ENCODE measurements around the gene ATXN1. TPM values are rescaled to one million over a fixed set of nuclear protein-coding genes. Genes with fewer than 3 reads are reported as not detected.

ATXN1 gene
- total and polyA plus RNA-seq, 2 experiments from 2014 or later = 14.2 to 20.1 TPM

DNA sequence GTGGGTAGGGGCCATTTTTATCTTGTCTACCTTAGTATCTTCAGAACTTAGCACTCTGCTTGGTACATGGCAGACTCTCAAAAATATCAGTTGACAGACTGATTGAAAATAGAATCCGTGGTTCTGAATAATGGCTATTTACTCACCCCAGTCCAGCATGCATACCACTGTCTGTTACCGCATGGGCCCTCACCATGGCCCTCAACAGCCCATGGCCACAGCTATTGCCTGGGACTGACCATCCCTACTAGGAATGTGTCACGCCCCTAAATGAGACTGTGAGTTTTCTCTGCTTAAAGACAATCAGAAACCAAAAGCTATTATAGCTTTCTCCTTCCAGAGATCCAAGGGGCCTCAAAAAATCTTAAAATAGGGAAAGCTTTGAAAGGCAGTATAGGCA lies 207.7 kb downstream of the ATXN1 start:
- no peak overlapping the region for H2AFZ ChIP-seq

DNA sequence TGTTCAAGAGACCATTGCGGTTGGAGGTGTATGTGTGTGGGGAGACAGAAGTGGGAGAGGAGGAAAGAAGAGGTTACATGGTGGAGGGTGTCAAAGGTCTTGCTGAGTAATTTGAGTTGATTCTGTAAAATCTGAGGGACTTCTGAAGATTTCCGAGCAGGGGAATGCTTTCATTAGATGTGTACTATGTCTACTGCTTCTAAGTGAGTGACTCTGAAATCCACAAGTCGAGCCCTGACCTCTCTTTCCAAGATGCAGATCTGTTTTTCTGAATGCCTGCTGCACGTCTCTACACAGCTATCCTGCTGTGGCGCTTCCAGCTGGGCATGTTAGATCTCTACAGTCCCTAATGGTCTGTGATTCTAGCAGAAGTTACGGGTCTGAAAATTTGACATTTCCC lies 209.8 kb downstream of the ATXN1 start:
- H3K79me2 ChIP-seq (ENCODE audit: insufficient read depth) = peaks cover 10% of the 10 kb centered on the region; the same call in 1 of the 2 replicates
- H2AFZ ChIP-seq = no peak overlapping the region
- no peak overlapping the region for H3K4me2 ChIP-seq (ENCODE audit: unreplicated experiment)
- H3K27me3 ChIP-seq (replicated peaks; ENCODE audit: insufficient read depth) = no peaks in the 10 kb centered on the region
- H3K9ac ChIP-seq = no peak overlapping the region
- TF ChIP-seq EZH2 (IDR thresholded peaks at IDR 0.05; ENCODE audit: insufficient read depth, poor library complexity, severe bottlenecking) (no peak), EZH2phosphoT487 (IDR thresholded peaks at IDR 0.05; ENCODE audit: insufficient read depth, low read depth) (no peak)
- DNase-seq = no peak
- H3K4me1 ChIP-seq (ENCODE audit: insufficient read depth) = peaks cover 6% of the 10 kb centered on the region; the same call in 1 of the 2 replicates
- H3K9me2 ChIP-seq (ENCODE audit: insufficient read depth) = no peaks in the 10 kb centered on the region
- H3F3A ChIP-seq (ENCODE audit: insufficient read depth) = no peaks in the 10 kb centered on the region
- no peaks in the 10 kb centered on the region for H4K20me1 ChIP-seq (ENCODE audit: insufficient read depth)
- 93 to 98% methylated on average over 6 of the region's 6 CpGs for WGBS, 2 experiments (ENCODE audit: low coverage in 1 of 2, low lambda C conversion rate in 2 of 2, missing lambda C conversion rate in 2 of 2)
- no peaks in the 10 kb centered on the region for H3K36me3 ChIP-seq (ENCODE audit: low read depth)
- no peak overlapping the region for H3K4me3 ChIP-seq
- in situ Hi-C loops (cut with MboI) = no loop called here
- no peak overlapping the region for H3K27ac ChIP-seq
- H3K9me3 ChIP-seq (ENCODE audit: low read depth) = no peaks in the 10 kb centered on the region

More for the DNA sequence above, 207.7 kb downstream of the ATXN1 start:
- no peak overlapping the region for H3K9ac ChIP-seq
- no peak overlapping the region for H3K27ac ChIP-seq
- no peaks in the 10 kb centered on the region for H3K9me2 ChIP-seq (ENCODE audit: insufficient read depth)
- H3F3A ChIP-seq (ENCODE audit: insufficient read depth) = no peaks in the 10 kb centered on the region
- H3K9me3 ChIP-seq (ENCODE audit: low read depth) = no peaks in the 10 kb centered on the region
- in situ Hi-C loops (cut with MboI) = no loop called here
- no peaks in the 10 kb centered on the region for H3K4me1 ChIP-seq (ENCODE audit: insufficient read depth)
- H3K4me3 ChIP-seq = no peak overlapping the region
- DNase-seq = no peak
- H3K4me2 ChIP-seq (ENCODE audit: unreplicated experiment) = no peak overlapping the region
- TF ChIP-seq EZH2phosphoT487 (IDR thresholded peaks at IDR 0.05; ENCODE audit: insufficient read depth, low read depth) (no peak), EZH2 (IDR thresholded peaks at IDR 0.05; ENCODE audit: insufficient read depth, poor library complexity, severe bottlenecking) (no peak)
- H4K20me1 ChIP-seq (ENCODE audit: insufficient read depth) = no peaks in the 10 kb centered on the region
- H3K36me3 ChIP-seq (ENCODE audit: low read depth) = no peaks in the 10 kb centered on the region
- H3K79me2 ChIP-seq (ENCODE audit: insufficient read depth) = peaks cover 15% of the 10 kb centered on the region
- 95% methylated on average over 3 of the region's 3 CpGs for WGBS, 2 experiments (ENCODE audit: low coverage in 1 of 2, low lambda C conversion rate in 2 of 2, missing lambda C conversion rate in 2 of 2)
- H3K27me3 ChIP-seq (replicated peaks; ENCODE audit: insufficient read depth) = no peaks in the 10 kb centered on the region

DNA sequence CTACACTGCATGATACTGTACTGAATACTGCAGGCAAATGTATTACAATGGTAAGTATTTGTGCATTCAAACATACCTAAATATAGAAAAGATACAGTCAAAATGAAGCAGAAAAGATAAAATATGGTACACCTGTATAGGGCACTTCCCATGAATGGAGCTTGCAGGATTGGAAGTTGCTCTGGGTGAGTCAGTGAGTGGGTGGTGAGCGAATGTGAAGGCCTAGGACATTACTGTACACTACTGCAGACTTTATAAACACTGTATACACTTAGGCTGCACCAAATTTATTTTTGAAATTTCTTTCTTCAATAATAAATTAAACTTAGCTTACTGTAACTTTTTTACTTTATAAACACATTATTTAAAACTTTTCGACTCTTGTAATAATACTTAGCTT lies 213.1 kb downstream of the ATXN1 start:
- Histone ChIP-seq H3K36me3 (ENCODE audit: low read depth) (no peaks in the 10 kb centered on the region), H2AFZ (no peak overlapping the region), H3K4me3 (no peak overlapping the region), H3K9me3 (ENCODE audit: low read depth) (no peaks in the 10 kb centered on the region), H3K9ac (no peak overlapping the region), H3K79me2 (ENCODE audit: insufficient read depth) (peaks cover 7% of the 10 kb centered on the region; the same call in 1 of the 2 replicates), H3K27ac (no peak overlapping the region), H3K4me1 (ENCODE audit: insufficient read depth) (peaks cover 6% of the 10 kb centered on the region; the same call in 1 of the 2 replicates), H4K20me1 (ENCODE audit: insufficient read depth) (no peaks in the 10 kb centered on the region; the same call in 1 of the 2 replicates), H3K4me2 (ENCODE audit: unreplicated experiment) (no peak overlapping the region), H3F3A (ENCODE audit: insufficient read depth) (no peaks in the 10 kb centered on the region; the same call in 1 of the 2 replicates), H3K9me2 (ENCODE audit: insufficient read depth) (no peaks in the 10 kb centered on the region), H3K27me3 (replicated peaks; ENCODE audit: insufficient read depth) (no peaks in the 10 kb centered on the region)
- 69 to 71% methylated on average over 2 of the region's 2 CpGs for WGBS, 2 experiments (ENCODE audit: low coverage in 1 of 2, low lambda C conversion rate in 2 of 2, missing lambda C conversion rate in 2 of 2)
- DNase-seq = peak; percentile 56
- no peak for TF ChIP-seq EZH2 (IDR thresholded peaks at IDR 0.05; ENCODE audit: insufficient read depth, poor library complexity, severe bottlenecking)
- TF ChIP-seq EZH2phosphoT487 (IDR thresholded peaks at IDR 0.05; ENCODE audit: insufficient read depth, low read depth) = no peak
- in situ Hi-C loops (cut with MboI) = no loop called here

DNA sequence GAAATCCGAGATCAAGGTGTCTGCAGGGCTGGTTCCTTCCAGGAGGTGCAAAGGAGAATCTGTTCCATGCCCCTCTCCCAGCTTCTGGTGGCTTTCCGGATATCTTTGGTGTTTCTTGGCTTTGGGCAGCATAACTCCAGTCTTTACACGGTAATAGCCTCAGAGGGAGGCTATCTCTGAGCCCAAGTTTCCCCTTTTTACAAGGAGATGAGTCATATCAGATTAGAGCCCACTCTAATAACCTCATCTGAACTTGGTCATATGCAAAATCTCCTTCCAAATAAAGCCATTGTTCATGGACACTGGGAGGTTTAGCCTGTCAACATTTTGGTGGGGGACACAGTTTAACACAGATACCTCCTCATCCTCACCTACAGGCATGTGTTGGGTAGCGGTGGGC lies 213.7 kb downstream of the ATXN1 start:
- Histone ChIP-seq H3K36me3 (ENCODE audit: low read depth) (no peaks in the 10 kb centered on the region), H2AFZ (no peak overlapping the region), H3K79me2 (ENCODE audit: insufficient read depth) (0 out of 2 replicates have a peak, but pooled peaks cover 7% of the 10 kb centered on the region), H3F3A (ENCODE audit: insufficient read depth) (no peaks in the 10 kb centered on the region; the same call in 1 of the 2 replicates), H3K4me3 (no peak overlapping the region), H3K4me2 (ENCODE audit: unreplicated experiment) (no peak overlapping the region), H3K27ac (no peak overlapping the region), H3K9me2 (ENCODE audit: insufficient read depth) (no peaks in the 10 kb centered on the region), H3K9ac (no peak overlapping the region), H3K9me3 (ENCODE audit: low read depth) (no peaks in the 10 kb centered on the region), H4K20me1 (ENCODE audit: insufficient read depth) (no peaks in the 10 kb centered on the region; the same call in 1 of the 2 replicates), H3K4me1 (ENCODE audit: insufficient read depth) (peaks cover 6% of the 10 kb centered on the region; the same call in 1 of the 2 replicates), H3K27me3 (replicated peaks; ENCODE audit: insufficient read depth) (no peaks in the 10 kb centered on the region)
- in situ Hi-C loops (cut with MboI) = no loop called here
- no peak for TF ChIP-seq EZH2 (IDR thresholded peaks at IDR 0.05; ENCODE audit: insufficient read depth, poor library complexity, severe bottlenecking)
- no peak for TF ChIP-seq EZH2phosphoT487 (IDR thresholded peaks at IDR 0.05; ENCODE audit: insufficient read depth, low read depth)
- no peak for DNase-seq
- WGBS, 2 experiments (ENCODE audit: low coverage in 1 of 2, low lambda C conversion rate in 2 of 2, missing lambda C conversion rate in 2 of 2) = 77 to 86% methylated on average over 4 of the region's 4 CpGs

All from GM23248 (cell line).